ENCODE data around the gene CPLX3.

Gene CPLX3

DNA sequence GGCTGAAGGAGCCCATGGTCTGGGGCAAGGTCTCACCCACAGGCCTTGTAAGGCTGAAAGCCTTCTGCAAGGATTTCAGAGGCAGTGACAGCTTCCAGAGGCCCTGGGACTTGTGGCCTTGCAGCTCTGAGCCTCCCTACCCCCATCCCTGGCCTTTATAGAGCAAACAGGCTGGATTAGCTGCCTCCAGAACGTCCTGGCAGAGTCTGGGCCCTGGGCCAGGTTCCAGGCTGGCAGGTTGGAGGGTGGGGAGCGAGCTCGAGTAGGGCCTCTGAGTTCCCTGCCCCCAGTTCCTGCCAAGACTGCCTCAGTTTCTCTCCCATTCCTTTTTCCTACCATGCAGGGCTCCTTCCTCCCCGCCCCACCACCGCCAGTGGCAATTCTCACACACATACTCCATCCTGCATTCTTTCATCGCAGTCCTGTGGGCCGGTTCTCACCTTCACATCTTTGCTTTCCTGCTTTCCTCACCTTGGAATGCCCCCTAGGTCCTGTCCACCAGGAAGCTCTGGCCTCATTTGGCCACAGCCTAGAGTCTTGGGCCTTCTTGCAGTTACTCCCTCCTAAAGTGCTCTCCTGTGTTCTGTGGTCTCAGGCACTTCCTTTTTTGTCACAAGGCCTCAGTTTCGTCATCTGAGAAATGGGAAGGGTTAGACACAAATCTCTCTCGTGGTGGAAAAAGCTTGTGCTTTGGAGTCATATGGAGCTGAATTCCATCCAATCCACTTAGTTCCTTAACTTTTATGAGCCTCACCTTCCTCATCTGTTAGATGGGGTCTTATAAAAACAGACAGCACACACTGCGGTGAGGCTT is 11.1 kb upstream of the CPLX3 start:
- TF ChIP-seq CTCF (IDR thresholded peaks at IDR 0.05; ENCODE audit: insufficient read depth, low read depth, low read length, missing control alignments), result no peak
- H3K4me3 ChIP-seq (ENCODE audit: low read length), result no peak overlapping the region
- DNase-seq (ENCODE audit: low read depth), result peak; percentile 34

- DNase-seq (ENCODE audit: low read depth), result no peak
- TF ChIP-seq CTCF (IDR thresholded peaks at IDR 0.05; ENCODE audit: insufficient read depth, low read depth, low read length, missing control alignments), result no peak
- H3K4me3 ChIP-seq (ENCODE audit: low read length), result no peak overlapping the region
These were observed 10.5 kb upstream of the CPLX3 start for GRCh38 chr15:74815961-74816360.

DNA sequence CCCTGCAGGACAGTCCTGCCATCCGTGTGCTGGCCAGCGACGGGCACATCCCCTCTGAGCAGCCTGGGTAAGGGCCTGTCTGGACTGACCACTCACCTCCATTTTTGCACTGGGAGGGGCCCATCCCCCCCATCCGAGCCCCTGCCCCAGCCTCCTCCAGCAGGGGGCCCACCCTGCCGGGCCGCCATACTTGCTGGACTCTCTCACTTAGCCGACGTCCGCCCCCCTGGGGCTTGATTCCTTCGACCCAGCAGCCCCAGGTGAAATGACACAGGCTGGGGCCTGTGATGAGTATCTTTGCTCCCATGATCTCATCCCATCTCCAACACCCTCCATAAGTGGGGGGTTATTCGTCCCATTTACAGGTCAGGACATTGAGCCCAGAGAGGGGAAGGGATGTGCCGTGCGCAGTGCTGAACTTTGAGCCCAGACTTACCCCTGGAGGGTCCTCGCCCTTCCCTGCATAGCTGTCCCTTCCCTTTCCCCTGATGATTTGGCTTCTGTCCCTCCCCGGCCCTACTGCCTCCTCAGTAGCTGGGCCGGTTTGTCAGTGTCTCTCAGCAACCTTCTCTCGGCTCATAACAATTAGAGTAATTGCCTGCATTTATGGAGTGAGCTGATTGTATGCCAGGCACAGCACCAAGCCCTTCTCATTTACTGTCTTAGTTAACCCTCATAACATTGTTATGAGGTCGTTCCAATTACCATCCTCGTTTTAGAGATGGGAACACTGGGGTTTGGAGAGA is 9.6 kb upstream of the CPLX3 start:
- DNase-seq (ENCODE audit: low read depth), result peak; percentile 48
- no peak overlapping the region for H3K4me3 ChIP-seq (ENCODE audit: low read length)
- no peak for TF ChIP-seq CTCF (IDR thresholded peaks at IDR 0.05; ENCODE audit: insufficient read depth, low read depth, low read length, missing control alignments)

GRCh38 chr15:74817370-74817737 is 9.1 kb upstream of the CPLX3 start:
- DNase-seq (ENCODE audit: low read depth), result peak; percentile 85
- no peak overlapping the region for H3K4me3 ChIP-seq (ENCODE audit: low read length)
- TF ChIP-seq CTCF (IDR thresholded peaks at IDR 0.05; ENCODE audit: insufficient read depth, low read depth, low read length, missing control alignments), result peak; percentile 60

DNA sequence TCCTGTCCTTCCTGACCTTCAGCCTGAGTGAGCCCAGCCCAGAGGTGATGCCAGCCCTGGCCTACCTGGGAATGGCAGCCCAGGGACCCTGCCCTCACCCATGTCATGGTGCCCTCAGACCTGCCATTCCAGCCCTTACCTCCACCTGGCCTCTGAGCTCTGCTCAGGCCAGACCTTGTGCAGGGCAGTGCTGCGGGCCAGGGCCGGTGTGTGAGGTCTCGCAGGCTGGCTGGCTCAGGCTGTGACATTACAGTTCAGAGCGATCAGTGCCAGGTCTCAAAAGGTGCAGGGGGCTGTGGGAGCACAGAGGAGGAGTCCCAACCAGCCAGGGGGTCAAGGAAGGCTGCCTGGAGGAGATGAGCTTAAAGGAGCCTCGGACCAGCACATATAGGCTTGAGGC is 6.4 kb upstream of the CPLX3 start:
- no peak for TF ChIP-seq CTCF (IDR thresholded peaks at IDR 0.05; ENCODE audit: insufficient read depth, low read depth, low read length, missing control alignments)
- DNase-seq (ENCODE audit: low read depth), result no peak
- no peak overlapping the region for H3K4me3 ChIP-seq (ENCODE audit: low read length)

GRCh38 chr15:74821091-74821789 is 5.2 kb upstream of the CPLX3 start:
- no peak for TF ChIP-seq CTCF (IDR thresholded peaks at IDR 0.05; ENCODE audit: insufficient read depth, low read depth, low read length, missing control alignments)
- no peak overlapping the region for H3K4me3 ChIP-seq (ENCODE audit: low read length)
- DNase-seq (ENCODE audit: low read depth), result peak; percentile 70

Data from epithelial cell of esophagus (primary cell).